PC-9 (cell line): ENCODE results near the gene MYO1E. TPM values are rescaled to one million over a fixed set of nuclear protein-coding genes. Genes with fewer than 3 reads are reported as not detected.
A peak's percentile ranks its signal among the peaks of the same experiment; 100 is the strongest.

Source experiments
- BruUV-seq: library from RNA; stranded (reverse); fragments of 400-500 nt; replicated peaks from 2 replicates; lab custom pipeline; 2021; lab: Mats Ljungman, UMichigan
- CTCF ChIA-PET: fragments of 300-600 bp; sonication (Branson Sonifier 250); formaldehyde crosslinking; loops from one replicate; lab custom pipeline; 2022; ENCODE audit warnings: antibody characterized with exemption; lab: Charles Lee
- POLR2A ChIA-PET: fragments of 300-600 bp; sonication (Branson Sonifier 250); formaldehyde crosslinking; loops from one replicate; lab custom pipeline; 2022; ENCODE audit warnings: antibody characterized with exemption; ENCODE audit not compliant: unreplicated experiment; lab: Charles Lee
- DNase-seq, 2 experiments: peaks; one replicate each; pipeline versions ENCODE4 v3.0.0 to v3.0.0-alpha.2; 2015 to 2022; ENCODE audit warnings: mixed read lengths in 1 of 2
- H2AFZ ChIP-seq: fragments of 200-600 bp; sonication (generic); 2 replicates; pipeline ENCODE4 v1.8.1; 2017; ENCODE audit warnings: antibody characterized with exemption
- H3F3A ChIP-seq: fragments of 200-600 bp; sonication (generic); 2 replicates; pipeline ENCODE4 v1.8.1; 2017; ENCODE audit warnings: antibody characterized with exemption, mild to moderate bottlenecking, low read depth; ENCODE audit not compliant: insufficient read depth
- H3K27ac ChIP-seq: fragments of 200-600 bp; sonication (generic); 2 replicates; pipeline ENCODE4 v1.6.1; 2016; ENCODE audit warnings: mixed run types
- H3K27me3 ChIP-seq: fragments of 200-600 bp; sonication (generic); 2 replicates; pipeline ENCODE4 v1.6.1; 2016; ENCODE audit warnings: low read depth, mixed run types; ENCODE audit not compliant: insufficient read depth
- H3K36me3 ChIP-seq: fragments of 200-600 bp; sonication (generic); 2 replicates; pipeline ENCODE4 v1.6.1; 2016; ENCODE audit warnings: low read depth, mixed run types
- H3K4me1 ChIP-seq: fragments of 200-600 bp; sonication (generic); replicated peaks from 2 replicates; pipeline ENCODE4 v1.6.1; 2016; ENCODE audit warnings: mixed run types; ENCODE audit not compliant: insufficient read depth
- H3K4me2 ChIP-seq: fragments of 200-600 bp; sonication (generic); 2 replicates; pipeline ENCODE4 v1.6.1; 2017; ENCODE audit warnings: mixed run types
- H3K4me3 ChIP-seq: fragments of 200-600 bp; sonication (generic); 2 replicates; pipeline ENCODE4 v1.6.1; 2016; ENCODE audit warnings: mixed run types
- H3K79me2 ChIP-seq: fragments of 200-600 bp; sonication (generic); 2 replicates; pipeline ENCODE4 v1.6.1; 2017; ENCODE audit warnings: low read depth, mixed run types
- H3K9me2 ChIP-seq: fragments of 200-600 bp; sonication (generic); 2 replicates; pipeline ENCODE4 v1.8.1; 2017; ENCODE audit warnings: mild to moderate bottlenecking; ENCODE audit not compliant: insufficient read depth
- H3K9me3 ChIP-seq: fragments of 200-600 bp; sonication (generic); 2 replicates; pipeline ENCODE4 v1.8.1; 2016; ENCODE audit warnings: low read depth; ENCODE audit not compliant: insufficient read depth
- H4K20me1 ChIP-seq: fragments of 200-600 bp; sonication (generic); 2 replicates; pipeline ENCODE4 v1.8.1; 2017; ENCODE audit not compliant: insufficient read depth
- CTCF ChIP-seq: fragments of 200-600 bp; sonication (generic); conservative IDR thresholded peaks from 2 replicates; pipeline ENCODE4 v1.6.1; 2017; ENCODE audit warnings: mixed run types, antibody characterized with exemption, mild to moderate bottlenecking, moderate library complexity
- EZH2 ChIP-seq: fragments of 200-600 bp; sonication (generic); IDR thresholded peaks from 2 replicates; pipeline ENCODE4 v1.8.0; 2017; ENCODE audit warnings: antibody characterized with exemption, low read depth
- intact Hi-C: fragments of 100-400 bp; cut with micrococcal nuclease; formaldehyde crosslinking; loops from one replicate; pipeline ENCODE4 v1.10.0; 2022; ENCODE audit not compliant: unreplicated experiment
- total RNA-seq: library from RNA; stranded (reverse); gene quantifications from 2 replicates; pipeline ENCODE4 v1.2.3, GENCODE V29; 2021

Gene MYO1E
- total RNA-seq, 1 experiment from 2014 or later: 156 TPM

- BruUV-seq: no TSS peak
- Histone ChIP-seq H3K4me2 (peak overlapping the region; percentile 93), H3K79me2 (peaks cover 23% of the 10 kb centered on the region), H3K27ac (0 out of 2 replicates have a peak overlapping the region, but pooled peaks have one; percentile 38), H3K9me3 (no peaks in the 10 kb centered on the region), H3K9me2 (no peaks in the 10 kb centered on the region), H3K36me3 (peaks cover 15% of the 10 kb centered on the region; the same call in 1 of the 2 replicates), H3K27me3 (no peaks in the 10 kb centered on the region), H3K4me1 (peaks cover 17% of the 10 kb centered on the region), H3K4me3 (peak overlapping the region; percentile 95), H2AFZ (peak overlapping the region; percentile 85), H3F3A (peaks cover 4% of the 10 kb centered on the region; the same call in 1 of the 2 replicates), H4K20me1 (no peaks in the 10 kb centered on the region)
- no peak for DNase-seq
- POLR2A ChIA-PET: interaction anchor here (0.6 kb wide), 1 partner anchor 1909 kb away, joined by 6 read pairs; no protein-coding TSS in a partner anchor
- CTCF ChIA-PET: no interaction called here
- no peak for TF ChIP-seq CTCF
- no peak for TF ChIP-seq EZH2
- intact Hi-C loops: no loop called here
Observed at GRCh38 chr15:59105854-59106253, 266.8 kb downstream of the MYO1E start.

DNA sequence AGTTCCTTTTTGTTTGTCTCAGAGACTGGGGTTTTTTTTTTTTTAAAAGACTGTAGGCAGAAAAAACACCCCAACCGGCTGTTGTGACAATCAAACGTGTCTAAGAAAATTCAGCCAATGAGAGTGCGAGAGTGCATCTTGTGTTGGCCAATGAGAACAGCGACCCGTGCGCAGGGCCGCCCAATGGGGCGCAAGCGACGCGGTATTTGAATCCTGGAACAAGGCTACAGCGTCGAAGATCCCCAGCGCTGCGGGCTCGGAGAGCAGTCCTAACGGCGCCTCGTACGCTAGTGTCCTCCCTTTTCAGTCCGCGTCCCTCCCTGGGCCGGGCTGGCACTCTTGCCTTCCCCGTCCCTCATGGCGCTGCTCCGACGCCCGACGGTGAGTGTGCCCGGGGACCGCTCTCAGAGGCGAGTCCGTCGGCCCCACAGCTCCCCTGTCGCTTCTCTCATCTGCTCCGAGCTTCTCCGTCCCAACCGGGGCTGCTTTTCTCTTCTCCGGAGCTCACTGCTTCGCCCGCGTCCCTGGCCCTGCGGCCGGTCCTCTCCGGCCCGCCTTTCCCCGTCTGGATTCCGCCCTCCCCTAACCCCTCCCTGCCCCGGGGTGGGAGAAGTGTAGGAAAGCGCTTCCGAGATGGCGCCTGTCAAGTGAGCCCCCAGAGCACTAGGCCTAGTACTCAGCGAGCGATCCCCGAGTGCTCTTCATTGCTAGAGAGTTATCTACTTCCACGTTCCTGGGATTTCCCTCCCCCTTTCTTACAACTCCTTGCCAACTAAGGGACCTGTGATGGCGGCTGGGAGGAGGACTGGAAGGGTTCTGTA is 267.5 kb downstream of the MYO1E start, which contains the start of gene CCNB2:
Gene CCNB2 (plus strand): TSS at position 235 of the 821 bp plus-strand sequence. CDS start 123 bp downstream, at position 358.
- H2AFZ ChIP-seq: peak within 1 kb of the TSS; percentile 85
- BruUV-seq: TSS peak; percentile 72
- no peaks in the 10 kb centered on the region for H4K20me1 ChIP-seq
- H3F3A ChIP-seq: peaks cover 4% of the 10 kb centered on the region; the same call in 1 of the 2 replicates
- no peaks in the 10 kb centered on the region for H3K9me3 ChIP-seq
- POLR2A ChIA-PET: no interaction called here
- CTCF ChIA-PET: no interaction called here
- TF ChIP-seq CTCF: no peak
- TF ChIP-seq EZH2: no peak
- DNase-seq: peak; percentile 82 to 83
- no peaks in the 10 kb centered on the region for H3K9me2 ChIP-seq
- intact Hi-C loops: no loop called here
- 0 out of 2 replicates have a peak within 1 kb of the TSS, but pooled peaks have one; percentile 38 for H3K27ac ChIP-seq
- no peaks in the 10 kb centered on the region for H3K27me3 ChIP-seq
- H3K4me2 ChIP-seq: peak within 1 kb of the TSS; percentile 93
- H3K4me1 ChIP-seq: peaks cover 17% of the 10 kb centered on the region
- H3K36me3 ChIP-seq: peaks cover 15% of the 10 kb centered on the region; the same call in 1 of the 2 replicates
- H3K79me2 ChIP-seq: peaks cover 23% of the 10 kb centered on the region
- peak within 1 kb of the TSS; percentile 95 for H3K4me3 ChIP-seq

DNA sequence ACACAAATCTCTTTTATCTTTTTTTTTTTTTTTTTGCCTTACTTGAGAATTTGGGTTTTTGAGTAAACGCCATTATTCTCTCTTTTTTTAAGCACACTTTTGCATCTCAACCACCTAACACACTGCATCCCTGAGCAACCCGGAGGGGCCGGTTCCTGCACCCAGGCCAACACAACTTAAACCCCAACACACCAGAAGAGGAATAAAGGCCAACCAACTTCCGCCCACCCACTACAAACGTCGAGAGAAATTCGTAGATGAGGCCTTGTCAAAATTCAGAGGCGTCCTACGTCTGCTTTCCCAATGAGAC is 268.1 kb downstream of the MYO1E start:
- Histone ChIP-seq H3K9me3 (no peaks in the 10 kb centered on the region), H3K27me3 (no peaks in the 10 kb centered on the region), H3K9me2 (no peaks in the 10 kb centered on the region), H3K79me2 (peaks cover 23% of the 10 kb centered on the region), H3K27ac (no peak overlapping the region), H3K4me1 (peaks cover 17% of the 10 kb centered on the region), H4K20me1 (no peaks in the 10 kb centered on the region), H2AFZ (peak overlapping the region; percentile 85), H3K4me3 (peak overlapping the region; percentile 95), H3K4me2 (peak overlapping the region; percentile 93), H3F3A (peaks cover 4% of the 10 kb centered on the region; the same call in 1 of the 2 replicates), H3K36me3 (peaks cover 15% of the 10 kb centered on the region; the same call in 1 of the 2 replicates)
- ChIA-PET POLR2A (no interaction called here), CTCF (no interaction called here)
- TF ChIP-seq CTCF (no peak), EZH2 (no peak)
- no peak for DNase-seq
- BruUV-seq: no TSS peak
- intact Hi-C loops: no loop called here
